GM19395 (cell line): ENCODE measurements around the gene SOHLH2.

Source experiments
- ATAC-seq: cut with Tn5 transposase; IDR thresholded peaks from one replicate; pipeline ENCODE4 v1.9.1; 2021; ENCODE audit warnings: mild to moderate bottlenecking, moderate library complexity; ENCODE audit not compliant: unreplicated experiment

SOHLH2 gene

DNA sequence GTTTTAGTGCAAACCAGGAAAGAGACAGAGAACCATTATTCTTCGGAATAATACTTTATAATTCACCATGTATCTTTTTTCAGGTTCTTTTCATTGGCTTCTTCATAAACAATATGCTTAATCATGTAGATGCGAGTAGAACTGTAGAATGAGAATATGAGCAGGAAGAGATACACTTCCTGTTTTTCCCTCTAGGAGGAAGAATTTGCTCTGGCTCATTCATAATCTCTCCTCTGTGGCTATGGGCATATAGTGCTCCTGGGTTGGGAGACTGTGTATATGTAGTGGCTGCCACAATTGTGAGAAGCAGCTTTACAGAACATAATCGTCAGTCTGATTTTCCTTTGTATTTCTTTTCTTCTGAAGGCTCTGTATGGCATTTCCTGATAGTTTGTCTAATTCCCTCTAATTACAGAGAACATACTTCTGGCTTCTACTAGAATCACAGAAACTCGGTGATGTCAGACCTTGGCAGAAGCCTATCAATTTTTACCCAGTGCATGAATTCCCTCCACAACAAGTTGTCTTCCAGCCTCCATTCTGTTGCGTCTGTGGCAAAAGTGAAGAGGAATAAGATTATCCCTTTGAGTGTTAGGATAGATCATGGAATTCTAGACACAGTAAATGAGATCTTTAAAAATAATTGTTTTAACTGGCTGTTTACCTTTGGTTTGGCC is 80.3 kb downstream of the SOHLH2 start:
- ATAC-seq: no peak

DNA sequence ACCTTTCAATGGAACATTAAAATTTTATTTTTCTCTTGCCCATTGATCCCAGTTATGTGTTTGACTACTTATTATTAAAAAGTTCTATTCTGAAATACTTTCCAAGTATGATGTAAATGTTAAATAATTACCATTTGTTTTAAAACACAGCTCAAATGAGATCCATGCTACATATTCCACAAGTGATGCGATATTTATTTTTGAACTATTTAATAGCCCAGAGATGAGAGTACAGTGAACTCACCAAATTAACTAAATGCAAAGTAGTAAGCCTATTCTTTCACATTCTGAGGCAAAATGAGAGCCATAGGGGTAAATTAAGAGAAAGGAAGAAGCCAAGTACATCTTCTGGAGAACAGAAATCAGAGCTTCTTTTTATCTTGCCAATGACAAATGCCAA is 82.0 kb downstream of the SOHLH2 start:
- ATAC-seq: no peak

DNA sequence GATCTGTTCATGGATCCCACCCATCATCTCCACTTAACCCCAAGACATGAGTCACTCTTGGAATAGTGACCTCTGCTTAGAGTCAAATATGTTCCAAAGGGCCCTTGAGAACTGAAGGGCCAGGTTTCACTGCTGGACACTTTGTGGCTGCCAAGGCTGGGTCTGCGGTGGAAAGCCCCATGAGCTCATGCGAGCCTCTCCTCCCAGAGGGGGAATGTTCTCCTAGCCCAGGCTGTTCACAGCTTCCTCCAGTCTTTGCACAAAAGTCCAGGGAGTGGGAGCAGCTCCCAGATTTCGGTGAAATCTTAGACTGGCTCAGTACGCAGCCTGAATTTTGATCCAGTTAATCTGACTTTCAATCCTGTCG is 82.4 kb downstream of the SOHLH2 start:
- no peak for ATAC-seq

DNA sequence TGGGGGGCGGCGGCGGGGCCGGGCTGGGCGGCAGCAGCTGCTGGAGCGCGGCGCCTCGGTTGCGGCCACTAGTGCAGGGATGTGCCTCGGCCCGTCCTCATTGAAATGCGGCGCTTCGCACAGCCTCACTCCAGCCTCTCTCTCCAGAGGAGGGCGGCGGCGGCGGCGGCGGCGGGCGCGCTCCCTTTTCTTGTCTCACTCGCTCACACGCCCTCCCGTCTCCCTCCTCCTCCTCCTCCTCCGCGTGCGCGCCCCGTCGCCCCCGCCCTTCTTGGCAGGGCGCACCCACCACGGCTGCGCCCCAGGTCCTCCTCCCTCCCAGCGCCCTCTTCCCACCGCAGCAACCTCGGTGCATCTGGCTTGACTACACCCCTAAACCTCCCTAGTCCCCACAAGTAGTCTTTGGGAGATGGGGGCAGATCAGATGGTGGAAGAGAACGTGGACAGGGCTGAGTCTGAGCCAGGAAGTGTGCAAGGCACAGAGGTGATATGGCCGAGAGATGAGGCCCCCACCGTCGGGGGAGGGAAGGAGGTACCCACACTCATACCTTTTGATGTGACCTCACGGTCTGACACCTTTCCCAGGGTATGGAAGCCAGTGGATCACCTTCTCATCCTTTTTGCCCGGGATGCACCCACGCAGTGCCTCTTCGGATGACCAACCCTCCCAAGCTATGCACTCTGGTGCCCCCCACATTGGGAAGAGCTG is 83.0 kb downstream of the SOHLH2 start, which contains the start of gene DCLK1:
Gene DCLK1, minus strand, starts transcription at position 161 of the 709 bp plus-strand sequence.
- ATAC-seq: no peak

DNA sequence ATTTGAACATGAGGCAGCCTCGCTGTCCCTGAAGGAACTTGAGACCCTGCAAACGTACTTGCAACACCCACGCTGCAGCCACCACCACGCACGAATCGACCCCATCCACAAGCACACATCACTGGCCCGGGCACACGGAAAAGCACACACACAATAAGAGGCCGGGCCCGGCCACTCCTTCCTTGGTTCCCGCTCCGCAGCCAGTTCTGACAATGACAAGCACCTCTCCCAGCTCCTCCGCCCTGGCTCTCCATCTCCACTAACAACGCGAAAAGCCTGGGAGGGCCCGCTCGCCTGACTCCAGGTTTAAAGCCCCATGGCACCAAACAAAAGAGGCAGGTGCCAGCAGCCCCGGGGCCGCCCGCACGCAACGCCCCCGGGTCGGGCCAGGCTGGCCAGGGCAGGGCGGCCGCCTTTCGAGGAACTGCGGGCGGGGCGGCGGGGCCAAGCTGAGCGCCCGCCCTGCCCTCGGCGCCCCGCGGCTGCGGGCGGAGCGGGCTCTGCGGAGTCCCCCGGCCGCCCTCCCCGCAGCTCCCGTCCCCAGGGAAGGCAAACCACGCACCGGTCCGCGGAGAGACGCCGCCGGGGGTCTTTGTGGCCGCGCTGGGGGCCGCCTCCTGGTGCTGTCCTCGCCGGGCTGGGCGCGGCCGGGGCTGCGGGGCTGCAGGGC is 83.7 kb downstream of the SOHLH2 start:
- ATAC-seq: no peak

DNA sequence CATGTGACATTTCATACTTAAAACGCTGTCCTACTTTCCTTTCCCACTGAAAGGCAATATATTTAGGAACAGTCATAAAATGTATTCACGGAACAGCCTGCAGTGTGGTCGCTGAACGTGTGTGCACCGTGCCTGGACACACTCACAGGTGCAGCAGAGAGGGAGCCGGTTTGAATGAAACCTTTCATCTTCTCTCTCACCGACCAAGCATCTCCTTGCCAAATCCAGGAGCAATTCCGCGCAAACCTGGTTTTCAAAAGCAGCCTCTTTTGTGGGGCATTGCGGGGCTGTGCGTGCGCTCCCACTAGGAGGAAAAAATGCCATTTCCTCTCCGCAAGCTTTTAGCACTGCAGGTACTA is 84.2 kb downstream of the SOHLH2 start:
- ATAC-seq: no peak

DNA sequence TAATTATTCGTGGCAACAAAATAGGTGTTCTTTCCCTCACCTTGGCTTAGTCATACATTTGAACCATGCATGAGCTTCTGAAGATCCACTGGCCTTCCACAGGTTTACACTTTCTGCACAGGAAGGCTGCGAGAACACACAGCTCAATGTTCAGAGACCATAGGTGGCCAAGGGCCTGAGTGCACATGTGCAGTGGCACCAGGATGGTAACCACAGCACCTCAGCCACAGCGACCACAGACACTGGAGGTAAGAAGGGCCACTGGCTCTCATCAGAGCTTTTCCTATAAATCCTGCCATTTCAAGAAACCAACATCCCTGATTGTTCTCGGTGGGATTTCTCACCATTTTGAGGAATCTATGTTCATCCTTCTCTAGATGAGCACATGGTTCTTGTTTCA is 84.8 kb downstream of the SOHLH2 start:
- ATAC-seq: no peak

DNA sequence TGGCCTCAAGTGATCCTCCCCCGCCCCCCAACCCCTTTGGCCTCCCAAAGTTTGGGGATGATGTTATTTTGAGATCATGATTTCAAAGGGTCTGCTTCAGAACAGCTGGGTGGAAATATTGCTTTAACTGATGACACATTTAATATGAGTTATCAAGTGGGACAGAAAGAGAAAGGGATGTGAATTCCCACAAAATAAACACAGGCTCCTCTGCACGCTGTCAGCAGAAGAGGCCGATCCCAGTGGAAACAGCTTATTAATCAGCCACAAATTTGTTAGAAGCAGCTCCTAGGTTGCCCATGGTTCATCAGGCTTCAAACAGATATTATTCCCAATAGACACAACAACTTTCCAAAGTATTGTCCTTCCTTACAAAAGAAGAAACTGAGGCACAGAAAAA is 87.9 kb downstream of the SOHLH2 start:
- ATAC-seq: no peak

DNA sequence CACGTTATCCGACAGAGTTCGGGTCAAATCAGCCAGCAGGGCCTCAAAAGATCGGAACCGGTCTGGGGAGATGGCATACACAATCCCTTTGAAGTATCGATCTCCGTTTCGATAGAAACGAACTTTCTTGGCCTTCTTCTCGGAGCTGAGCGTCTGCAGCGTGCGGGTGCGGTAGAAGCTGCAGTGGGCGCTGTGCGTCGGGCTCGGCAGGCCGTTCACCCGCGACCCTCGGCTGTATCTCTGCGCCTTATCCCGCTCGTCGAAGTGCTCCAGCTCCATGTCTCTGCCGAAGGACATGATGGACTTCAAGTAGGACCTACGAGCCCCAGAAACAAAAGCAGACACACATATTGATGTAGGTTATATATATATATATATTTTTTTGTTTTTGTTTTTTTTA is 88.5 kb downstream of the SOHLH2 start:
- no peak for ATAC-seq

DNA sequence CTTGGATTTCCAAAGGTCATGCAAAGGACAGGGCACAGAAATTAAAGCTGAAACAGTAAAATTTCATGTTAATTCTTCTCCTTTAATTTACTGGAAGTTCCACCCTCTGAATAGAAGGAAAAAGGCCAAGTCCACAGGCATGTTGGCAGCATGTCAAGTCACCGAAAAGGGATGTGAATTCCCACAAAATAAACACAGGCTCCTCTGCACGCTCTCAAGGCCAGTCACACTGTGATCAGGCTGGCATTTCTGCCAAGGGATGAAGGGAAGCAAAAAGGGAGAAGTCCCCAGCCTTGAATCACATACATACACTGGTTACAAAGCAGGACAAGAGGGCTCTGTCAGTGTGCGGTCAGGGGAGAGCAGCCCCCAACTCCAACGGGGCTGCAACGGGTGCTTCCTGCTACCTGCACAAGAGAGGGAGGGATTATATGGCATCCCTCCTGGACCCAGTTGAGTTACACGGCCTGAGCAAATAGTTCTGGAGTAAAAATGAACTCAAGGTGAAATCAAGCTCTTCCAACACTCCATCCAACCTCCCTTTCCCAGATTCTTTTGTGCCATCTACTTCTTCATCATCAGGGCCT is 90.0 kb downstream of the SOHLH2 start:
- ATAC-seq: no peak
